Gastrocnemius medialis (tissue), 4 donors: ENCODE data around the gene ARHGEF17.

Experiments used
- CTCF ChIP-seq, 5 experiments: fragments of 450-650 bp in 3 of 5; fragments of 200-600 bp in 2 of 5; sonication (generic) in 2 of 5; IDR thresholded peaks in 4 of 5; conservative IDR thresholded peaks in 1 of 5; 1 replicate in 4 of 5; 2 replicates in 1 of 5; pipeline ENCODE4 v1.5.1; 2016 to 2019; ENCODE audit warnings: antibody characterized with exemption in 5 of 5, mild to moderate bottlenecking in 3 of 5, moderate library complexity in 3 of 5
- POLR2A ChIP-seq, 2 donors: fragments of 450-650 bp; IDR thresholded peaks; one replicate each; pipeline ENCODE4 v1.6.1; 2017; ENCODE audit warnings: antibody characterized with exemption in 2 of 2, mild to moderate bottlenecking in 2 of 2, moderate library complexity in 2 of 2

DNA sequence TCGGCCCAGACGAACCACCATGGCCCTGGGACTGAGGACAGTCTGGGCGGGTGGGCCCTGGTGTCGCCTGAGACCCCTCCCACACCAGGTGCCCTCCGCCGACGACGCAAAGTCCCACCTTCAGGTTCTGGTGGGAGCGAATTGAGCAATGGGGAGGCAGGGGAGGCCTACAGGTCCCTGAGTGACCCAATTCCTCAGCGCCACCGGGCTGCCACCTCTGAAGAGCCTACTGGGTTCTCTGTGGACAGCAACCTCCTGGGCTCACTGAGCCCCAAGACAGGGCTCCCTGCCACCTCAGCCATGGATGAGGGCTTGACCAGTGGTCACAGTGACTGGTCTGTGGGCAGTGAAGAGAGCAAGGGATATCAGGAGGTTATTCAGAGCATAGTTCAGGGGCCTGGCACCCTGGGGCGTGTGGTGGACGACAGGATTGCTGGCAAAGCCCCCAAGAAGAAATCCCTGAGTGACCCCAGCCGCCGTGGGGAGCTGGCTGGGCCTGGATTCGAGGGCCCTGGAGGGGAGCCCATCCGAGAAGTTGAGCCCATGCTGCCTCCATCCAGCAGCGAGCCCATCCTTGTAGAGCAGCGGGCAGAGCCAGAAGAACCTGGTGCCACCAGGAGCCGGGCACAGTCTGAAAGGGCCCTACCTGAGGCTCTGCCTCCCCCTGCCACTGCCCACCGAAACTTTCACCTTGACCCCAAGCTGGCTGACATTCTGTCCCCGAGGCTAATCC is 2.8 kb downstream of the ARHGEF17 start:
- TF ChIP-seq CTCF (IDR thresholded peaks at IDR 0.05 in 4 of 5, conservative IDR thresholded peaks at IDR 0.05 in 1 of 5), result no peak
- TF ChIP-seq POLR2A (IDR thresholded peaks at IDR 0.05), result no peak
